ENCODE results near the gene OBP2A.

GRCh38 chr9:135582541-135582940 lies 36.6 kb downstream of the OBP2A start:
- no peak for TF ChIP-seq POLR2AphosphoS5 (IDR thresholded peaks at IDR 0.05; ENCODE audit: borderline replicate concordance, low read depth, low read length)
- no peak for TF ChIP-seq EZH2 (IDR thresholded peaks at IDR 0.05)
- no peak for TF ChIP-seq FOXP2 (optimal IDR thresholded peaks at IDR 0.05; ENCODE audit: control extremely low read depth, extremely low read length, insufficient read depth)

Measured in SK-N-MC (cell line).